Kidney epithelial cell (primary cell): ENCODE data around the gene SMC6. TPM values are rescaled to one million over a fixed set of nuclear protein-coding genes. Genes with fewer than 3 reads are reported as not detected.

Experiments
- DNase-seq: peaks from one replicate; pipeline ENCODE4 v3.0.0-alpha.2; 2010; ENCODE audit warnings: low read depth
- H3K27me3 ChIP-seq: 2 replicates; pipeline ENCODE4 v1.6.0; 2011; ENCODE audit warnings: low read length; ENCODE audit not compliant: control insufficient read depth, insufficient read depth
- H3K36me3 ChIP-seq: 2 replicates; pipeline ENCODE4 v1.5.1; 2011; ENCODE audit warnings: low read length; ENCODE audit not compliant: control insufficient read depth, insufficient read depth
- H3K4me3 ChIP-seq: 2 replicates; pipeline ENCODE4 v1.5.1; 2011; ENCODE audit warnings: low read depth, mild to moderate bottlenecking, control low read depth, low read length
- total RNA-seq: library from RNA; depleted of rRNA; stranded (reverse); fragments of >200 nt; gene quantifications from 2 replicates; pipeline ENCODE4 v1.2.3, GENCODE V29; 2015
- TF ChIP-seq, protein P1 (sequence below): IDR thresholded peaks from 2 replicates; pipeline ENCODE4 v1.5.1; 2011; ENCODE audit warnings: mild to moderate bottlenecking, moderate library complexity, low read length, control low read depth, inconsistent platforms; ENCODE audit not compliant: insufficient read depth, poor library complexity, severe bottlenecking

SMC6 gene, protein sequence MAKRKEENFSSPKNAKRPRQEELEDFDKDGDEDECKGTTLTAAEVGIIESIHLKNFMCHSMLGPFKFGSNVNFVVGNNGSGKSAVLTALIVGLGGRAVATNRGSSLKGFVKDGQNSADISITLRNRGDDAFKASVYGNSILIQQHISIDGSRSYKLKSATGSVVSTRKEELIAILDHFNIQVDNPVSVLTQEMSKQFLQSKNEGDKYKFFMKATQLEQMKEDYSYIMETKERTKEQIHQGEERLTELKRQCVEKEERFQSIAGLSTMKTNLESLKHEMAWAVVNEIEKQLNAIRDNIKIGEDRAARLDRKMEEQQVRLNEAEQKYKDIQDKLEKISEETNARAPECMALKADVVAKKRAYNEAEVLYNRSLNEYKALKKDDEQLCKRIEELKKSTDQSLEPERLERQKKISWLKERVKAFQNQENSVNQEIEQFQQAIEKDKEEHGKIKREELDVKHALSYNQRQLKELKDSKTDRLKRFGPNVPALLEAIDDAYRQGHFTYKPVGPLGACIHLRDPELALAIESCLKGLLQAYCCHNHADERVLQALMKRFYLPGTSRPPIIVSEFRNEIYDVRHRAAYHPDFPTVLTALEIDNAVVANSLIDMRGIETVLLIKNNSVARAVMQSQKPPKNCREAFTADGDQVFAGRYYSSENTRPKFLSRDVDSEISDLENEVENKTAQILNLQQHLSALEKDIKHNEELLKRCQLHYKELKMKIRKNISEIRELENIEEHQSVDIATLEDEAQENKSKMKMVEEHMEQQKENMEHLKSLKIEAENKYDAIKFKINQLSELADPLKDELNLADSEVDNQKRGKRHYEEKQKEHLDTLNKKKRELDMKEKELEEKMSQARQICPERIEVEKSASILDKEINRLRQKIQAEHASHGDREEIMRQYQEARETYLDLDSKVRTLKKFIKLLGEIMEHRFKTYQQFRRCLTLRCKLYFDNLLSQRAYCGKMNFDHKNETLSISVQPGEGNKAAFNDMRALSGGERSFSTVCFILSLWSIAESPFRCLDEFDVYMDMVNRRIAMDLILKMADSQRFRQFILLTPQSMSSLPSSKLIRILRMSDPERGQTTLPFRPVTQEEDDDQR
- 13.8 and 19.3 TPM in 2 replicates for total RNA-seq

DNA sequence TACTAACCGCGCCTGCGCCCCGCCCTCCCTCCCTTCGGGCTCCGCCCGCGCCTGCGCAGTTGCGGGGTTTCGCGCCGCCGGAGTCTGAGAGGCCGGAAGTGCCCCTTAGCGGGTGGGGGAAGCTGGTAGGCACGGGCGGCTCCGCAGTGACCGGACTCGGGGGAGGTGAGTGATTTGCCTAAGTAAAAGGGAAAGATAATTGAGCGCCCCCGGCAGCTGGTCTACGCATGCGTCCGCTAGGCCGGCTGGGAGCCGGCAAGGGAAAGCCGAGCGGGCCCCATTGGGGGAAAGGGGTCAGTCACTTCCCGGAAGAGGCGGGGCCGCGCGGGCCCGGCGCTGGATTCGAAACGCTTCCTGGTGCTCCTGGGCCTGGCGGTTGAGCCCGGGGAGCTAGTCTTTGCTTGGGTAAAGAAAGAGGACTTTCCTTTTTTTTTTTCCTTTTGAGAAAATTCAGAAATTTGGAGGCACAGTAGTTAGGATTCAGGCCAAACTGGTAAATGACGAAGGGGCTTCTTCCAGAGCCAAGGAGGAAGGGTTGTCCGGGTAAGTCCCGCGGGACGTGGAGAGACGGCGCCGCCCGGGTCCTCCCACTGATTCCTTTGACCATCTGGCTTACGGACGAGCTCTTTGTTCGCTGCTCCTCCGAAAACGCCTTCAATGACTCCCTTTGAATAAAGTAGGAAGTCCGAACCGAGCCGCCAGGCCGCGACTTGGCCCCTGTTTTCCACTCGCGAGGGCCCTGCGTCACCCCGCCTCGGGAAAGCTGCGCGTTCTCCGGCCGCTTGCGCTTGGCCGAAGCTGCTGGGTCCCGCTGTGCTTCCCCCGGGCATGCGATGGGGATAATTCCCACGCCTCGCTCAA lies at the start of gene SMC6, which contains the start of gene GEN1:
SMC6 (minus strand) TSS at position 8 of the 861 bp plus-strand sequence. CDS start 7,864 bp downstream, outside the sequence.
GEN1 (plus strand) TSS at position 336 of the 861 bp plus-strand sequence. CDS start 5,806 bp downstream, outside the sequence.
- no peaks in the 10 kb centered on the region for H3K27me3 ChIP-seq
- TF ChIP-seq, protein P1, sequence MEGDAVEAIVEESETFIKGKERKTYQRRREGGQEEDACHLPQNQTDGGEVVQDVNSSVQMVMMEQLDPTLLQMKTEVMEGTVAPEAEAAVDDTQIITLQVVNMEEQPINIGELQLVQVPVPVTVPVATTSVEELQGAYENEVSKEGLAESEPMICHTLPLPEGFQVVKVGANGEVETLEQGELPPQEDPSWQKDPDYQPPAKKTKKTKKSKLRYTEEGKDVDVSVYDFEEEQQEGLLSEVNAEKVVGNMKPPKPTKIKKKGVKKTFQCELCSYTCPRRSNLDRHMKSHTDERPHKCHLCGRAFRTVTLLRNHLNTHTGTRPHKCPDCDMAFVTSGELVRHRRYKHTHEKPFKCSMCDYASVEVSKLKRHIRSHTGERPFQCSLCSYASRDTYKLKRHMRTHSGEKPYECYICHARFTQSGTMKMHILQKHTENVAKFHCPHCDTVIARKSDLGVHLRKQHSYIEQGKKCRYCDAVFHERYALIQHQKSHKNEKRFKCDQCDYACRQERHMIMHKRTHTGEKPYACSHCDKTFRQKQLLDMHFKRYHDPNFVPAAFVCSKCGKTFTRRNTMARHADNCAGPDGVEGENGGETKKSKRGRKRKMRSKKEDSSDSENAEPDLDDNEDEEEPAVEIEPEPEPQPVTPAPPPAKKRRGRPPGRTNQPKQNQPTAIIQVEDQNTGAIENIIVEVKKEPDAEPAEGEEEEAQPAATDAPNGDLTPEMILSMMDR, result no peak
- DNase-seq, result peak; percentile 41
- H3K4me3 ChIP-seq, result peak within 1 kb of the TSS; percentile 99
- no peaks in the 10 kb centered on the region for H3K36me3 ChIP-seq

- no peak for DNase-seq
These were observed 47.3 kb upstream of the SMC6 start for GRCh38 chr2:17800693-17801458.

GRCh38 chr2:17800219-17800618 lies 46.6 kb upstream of the SMC6 start:
- TF ChIP-seq, protein P1, result no peak
- Histone ChIP-seq H3K36me3 (no peaks in the 10 kb centered on the region), H3K27me3 (no peaks in the 10 kb centered on the region), H3K4me3 (no peak overlapping the region)
- DNase-seq, result no peak

More at GRCh38 chr2:17800693-17801458, 47.3 kb upstream of the SMC6 start:
- TF ChIP-seq, protein P1, result no peak
- Histone ChIP-seq H3K27me3 (no peaks in the 10 kb centered on the region), H3K36me3 (no peaks in the 10 kb centered on the region), H3K4me3 (no peak overlapping the region)

GRCh38 chr2:17799301-17800120 lies 45.9 kb upstream of the SMC6 start:
- H3K27me3 ChIP-seq, result no peaks in the 10 kb centered on the region
- no peak overlapping the region for H3K4me3 ChIP-seq
- H3K36me3 ChIP-seq, result no peaks in the 10 kb centered on the region
- DNase-seq, result no peak
- TF ChIP-seq, protein P1, result no peak
